ENCODE measurements around the gene AMDHD2.
A peak's percentile ranks its signal among the peaks of the same experiment; 100 is the strongest.
"Not testable (repeated sequence)": the region's sequence is repeated elsewhere in the genome, so short reads cannot be mapped to it uniquely, and the experiment has no call there.

Gene AMDHD2

GRCh38 chr16:2533912-2534311 lies 13.7 kb downstream of the AMDHD2 start:
- no peak for ATAC-seq
- DNase-seq = no peak

GRCh38 chr16:2534335-2534734 lies 14.2 kb downstream of the AMDHD2 start:
- not testable (repeated sequence) for DNase-seq, ATAC-seq

- ATAC-seq (no peak), DNase-seq (no peak)
Observed at GRCh38 chr16:2535625-2536013, 15.4 kb downstream of the AMDHD2 start.

- peak; percentile 91 for ATAC-seq
- peak; percentile 93 for DNase-seq
Observed at GRCh38 chr16:2537451-2538379, 17.5 kb downstream of the AMDHD2 start, which contains the start of gene PDPK1. TSS of gene PDPK1 (plus strand) at chr16:2538021. CDS start at chr16:2538113, 92 bp downstream.

- ATAC-seq, DNase-seq: not testable (repeated sequence)
Observed at GRCh38 chr16:2539192-2539844, 19.1 kb downstream of the AMDHD2 start.

GRCh38 chr16:2539845-2540458 lies 19.8 kb downstream of the AMDHD2 start:
- ATAC-seq = not testable (repeated sequence)
- DNase-seq = peak; percentile 48

- ATAC-seq, DNase-seq: not testable (repeated sequence)
Observed at GRCh38 chr16:2540912-2541311, 20.7 kb downstream of the AMDHD2 start.

- not testable (repeated sequence) for DNase-seq, ATAC-seq
Observed at GRCh38 chr16:2541409-2541808, 21.2 kb downstream of the AMDHD2 start.

- ATAC-seq, DNase-seq: not testable (repeated sequence)
Observed at GRCh38 chr16:2543771-2544170, 23.6 kb downstream of the AMDHD2 start.

GRCh38 chr16:2550283-2550878 lies 30.2 kb downstream of the AMDHD2 start:
- not testable (repeated sequence) for ATAC-seq, DNase-seq

GRCh38 chr16:2551420-2551889 lies 31.3 kb downstream of the AMDHD2 start:
- ATAC-seq, DNase-seq: not testable (repeated sequence)

GRCh38 chr16:2554709-2555425 lies 34.7 kb downstream of the AMDHD2 start:
- ATAC-seq, DNase-seq: not testable (repeated sequence)

- not testable (repeated sequence) for ATAC-seq, DNase-seq
Observed at GRCh38 chr16:2557150-2557549, 37.0 kb downstream of the AMDHD2 start.

GRCh38 chr16:2560131-2560797 lies 40.1 kb downstream of the AMDHD2 start:
- peak; percentile 17 for ATAC-seq

GRCh38 chr16:2560798-2561133 lies 40.6 kb downstream of the AMDHD2 start:
- ATAC-seq = peak; percentile 91
- DNase-seq = peak; percentile 69

More at GRCh38 chr16:2560131-2560797, 40.1 kb downstream of the AMDHD2 start:
- DNase-seq = not testable (repeated sequence)

GRCh38 chr16:2567506-2567905 lies 47.3 kb downstream of the AMDHD2 start:
- not testable (repeated sequence) for DNase-seq, ATAC-seq

GRCh38 chr16:2568573-2568972 lies 48.4 kb downstream of the AMDHD2 start:
- not testable (repeated sequence) for ATAC-seq, DNase-seq

GRCh38 chr16:2572704-2573103 lies 52.5 kb downstream of the AMDHD2 start:
- ATAC-seq = peak; percentile 87
- DNase-seq = not testable (repeated sequence)

- not testable (repeated sequence) for ATAC-seq
Observed at GRCh38 chr16:2575839-2576238, 55.7 kb downstream of the AMDHD2 start.

GRCh38 chr16:2577044-2577443 lies 56.9 kb downstream of the AMDHD2 start:
- DNase-seq, ATAC-seq: not testable (repeated sequence)

More at GRCh38 chr16:2575839-2576238, 55.7 kb downstream of the AMDHD2 start:
- not testable (repeated sequence) for DNase-seq
